BLaER1 treated with 17β-estradiol and CSF1 and Interleukin-3, amounts not matched to agents 10 nM and 100 nM (cell line): ENCODE results near the gene USP12.

Experiments
- H3K27ac ChIP-seq, 11 experiments: shearing (Covaris generic); formaldehyde crosslinking; 2 replicates each; pipeline ENCODE4 v1.8.1; 2022
- H3K27me3 ChIP-seq, 11 experiments: shearing (Covaris generic); formaldehyde crosslinking; 2 replicates each; pipeline ENCODE4 v1.8.1; 2022
- H3K36me3 ChIP-seq, 11 experiments: shearing (Covaris generic); formaldehyde crosslinking; 2 replicates each; pipeline ENCODE4 v1.8.1; 2022
- H3K4me1 ChIP-seq, 10 experiments: shearing (Covaris generic); formaldehyde crosslinking; 2 replicates each; pipeline ENCODE4 v1.8.1; 2022
- H3K4me2 ChIP-seq, 11 experiments: shearing (Covaris generic); formaldehyde crosslinking; 2 replicates each; pipeline ENCODE4 v1.8.1; 2022
- H3K4me3 ChIP-seq, 10 experiments: shearing (Covaris generic); formaldehyde crosslinking; 2 replicates each; pipeline ENCODE4 v1.8.1; 2022
- H3K9ac ChIP-seq, 11 experiments: shearing (Covaris generic); formaldehyde crosslinking; 2 replicates each; pipeline ENCODE4 v1.8.1; 2022
- H3K9me3 ChIP-seq, 11 experiments: shearing (Covaris generic); formaldehyde crosslinking; replicated peaks in 1 of 11; 2 replicates each; pipeline ENCODE4 v1.8.1; 2022
- H4K20me1 ChIP-seq, 11 experiments: shearing (Covaris generic); formaldehyde crosslinking; 2 replicates each; pipeline ENCODE4 v1.8.1; 2022
- Cebpa-rat ChIP-seq, 11 experiments: shearing (Covaris generic); IDR thresholded peaks; 2 replicates each; pipeline ENCODE4 v1.8.1; 2022

Gene USP12

GRCh38 chr13:27113436-27113835 is 58.2 kb downstream of the USP12 start:
- no peak overlapping the region for H3K4me3 ChIP-seq
- H3K9me3 ChIP-seq: peaks cover 0 to 18% (median 12%) of the 10 kb centered on the region in 11 experiments; a peak in 11 of 22 replicates
- H4K20me1 ChIP-seq: peaks cover 0 to 84% (median 17%) of the 10 kb centered on the region in 11 experiments; a peak in 10 of 22 replicates
- no peaks in the 10 kb centered on the region for H3K4me1 ChIP-seq
- H3K9ac ChIP-seq: no peak overlapping the region
- H3K4me2 ChIP-seq: no peak overlapping the region
- H3K36me3 ChIP-seq: peaks cover 21 to 76% (median 48%) of the 10 kb centered on the region in 11 experiments
- H3K27ac ChIP-seq: no peak overlapping the region
- TF ChIP-seq Cebpa-rat (IDR thresholded peaks at IDR 0.05): no peak
- H3K27me3 ChIP-seq: no peaks in the 10 kb centered on the region

DNA sequence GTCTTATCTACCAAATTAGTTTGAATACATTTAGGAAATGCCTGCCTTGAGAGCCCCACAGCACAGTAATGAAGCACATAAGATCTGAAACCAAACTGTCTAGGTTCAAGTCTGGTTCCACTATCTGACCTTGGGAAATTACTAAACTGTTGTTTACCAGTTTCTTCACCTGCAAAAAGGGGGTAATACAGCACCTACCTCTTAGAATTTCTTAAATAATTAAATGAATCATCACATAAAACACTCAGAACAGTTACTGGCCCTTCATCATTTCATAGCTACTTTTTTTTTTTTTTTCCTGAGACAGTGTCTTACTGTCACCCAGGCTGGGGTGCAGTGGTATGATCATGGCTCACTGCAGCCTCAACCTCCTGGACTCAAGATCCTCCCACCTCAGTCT is 59.6 kb downstream of the USP12 start:
- Histone ChIP-seq H3K9me3 (peaks cover 0 to 13% (median 6%) of the 10 kb centered on the region in 11 experiments; a peak in 9 of 22 replicates), H3K4me1 (no peaks in the 10 kb centered on the region), H3K9ac (no peak overlapping the region), H3K27me3 (no peaks in the 10 kb centered on the region), H3K27ac (no peak overlapping the region), H3K4me3 (no peak overlapping the region), H3K4me2 (no peak overlapping the region), H3K36me3 (peaks cover 21 to 70% (median 46%) of the 10 kb centered on the region in 11 experiments), H4K20me1 (peaks cover 0 to 75% (median 8%) of the 10 kb centered on the region in 11 experiments; a peak in 8 of 22 replicates)
- TF ChIP-seq Cebpa-rat (IDR thresholded peaks at IDR 0.05): no peak

GRCh38 chr13:27110056-27110746 is 61.4 kb downstream of the USP12 start:
- Histone ChIP-seq H3K4me1 (no peaks in the 10 kb centered on the region), H3K27me3 (no peaks in the 10 kb centered on the region), H3K9ac (no peak overlapping the region), H3K4me3 (no peak overlapping the region), H4K20me1 (peaks cover 0 to 73% (median 8%) of the 10 kb centered on the region in 11 experiments; a peak in 8 of 22 replicates), H3K27ac (no peak overlapping the region), H3K36me3 (peaks cover 17 to 61% (median 39%) of the 10 kb centered on the region in 11 experiments), H3K9me3 (peaks cover 0 to 8% (median 0%) of the 10 kb centered on the region in 11 experiments; a peak in 4 of 22 replicates), H3K4me2 (no peak overlapping the region)
- TF ChIP-seq Cebpa-rat (IDR thresholded peaks at IDR 0.05): no peak

DNA sequence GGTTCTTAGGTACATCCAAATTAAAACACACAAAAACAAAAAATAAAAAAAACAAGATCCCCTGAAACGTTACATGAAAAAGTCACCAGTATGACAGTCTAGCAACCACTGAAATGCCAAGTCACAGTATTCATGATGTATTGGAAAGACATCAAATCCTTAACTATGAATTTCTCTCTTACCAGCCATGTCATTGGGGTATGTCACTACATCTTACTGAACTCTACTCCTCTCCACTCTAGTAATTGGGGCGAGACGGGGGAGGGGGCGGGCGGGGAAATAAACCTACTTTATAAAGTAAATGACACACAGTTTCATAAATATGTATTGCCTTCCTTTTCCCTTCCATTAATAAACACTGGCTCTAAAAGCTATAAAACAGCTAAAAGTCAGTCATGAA is 65.5 kb downstream of the USP12 start:
- Histone ChIP-seq H3K9me3 (peaks cover 0 to 8% (median 0%) of the 10 kb centered on the region in 11 experiments; a peak in 4 of 22 replicates), H3K9ac (no peak overlapping the region), H3K4me2 (no peak overlapping the region), H3K4me1 (no peaks in the 10 kb centered on the region), H3K27me3 (no peaks in the 10 kb centered on the region), H3K36me3 (peaks cover 29 to 65% (median 47%) of the 10 kb centered on the region in 11 experiments), H3K4me3 (no peak overlapping the region), H4K20me1 (peaks cover 0 to 50% (median 0%) of the 10 kb centered on the region in 11 experiments; a peak in 5 of 22 replicates), H3K27ac (no peak overlapping the region)
- TF ChIP-seq Cebpa-rat (IDR thresholded peaks at IDR 0.05): no peak

GRCh38 chr13:27104606-27105005 is 67.0 kb downstream of the USP12 start:
- no peak overlapping the region for H3K4me3 ChIP-seq
- no peak overlapping the region for H3K4me2 ChIP-seq
- peaks cover 0 to 52% (median 0%) of the 10 kb centered on the region in 11 experiments; a peak in 7 of 22 replicates for H4K20me1 ChIP-seq
- H3K27me3 ChIP-seq: no peaks in the 10 kb centered on the region
- no peak overlapping the region for H3K27ac ChIP-seq
- H3K4me1 ChIP-seq: no peaks in the 10 kb centered on the region
- peaks cover 0 to 8% (median 0%) of the 10 kb centered on the region in 11 experiments; a peak in 4 of 22 replicates for H3K9me3 ChIP-seq
- H3K36me3 ChIP-seq: peaks cover 32 to 71% (median 57%) of the 10 kb centered on the region in 11 experiments
- no peak overlapping the region for H3K9ac ChIP-seq
- TF ChIP-seq Cebpa-rat (IDR thresholded peaks at IDR 0.05): peak in 2 of 11 experiments; percentile 88 to 89; a peak in 6 of 22 replicates

GRCh38 chr13:27101847-27102246 is 69.8 kb downstream of the USP12 start:
- no peak overlapping the region for H3K27ac ChIP-seq
- peaks cover 32 to 84% (median 61%) of the 10 kb centered on the region in 11 experiments for H3K36me3 ChIP-seq
- peaks cover 0 to 7% (median 0%) of the 10 kb centered on the region in 10 experiments; a peak in 2 of 20 replicates for H3K4me1 ChIP-seq
- H3K9me3 ChIP-seq: no peaks in the 10 kb centered on the region
- no peaks in the 10 kb centered on the region for H3K27me3 ChIP-seq
- no peak overlapping the region for H3K9ac ChIP-seq
- no peak overlapping the region for H3K4me2 ChIP-seq
- H4K20me1 ChIP-seq: peaks cover 0 to 59% (median 0%) of the 10 kb centered on the region in 11 experiments; a peak in 8 of 22 replicates
- TF ChIP-seq Cebpa-rat (IDR thresholded peaks at IDR 0.05): no peak
- H3K4me3 ChIP-seq: no peak overlapping the region

- H3K9me3 ChIP-seq: no peaks in the 10 kb centered on the region
- peaks cover 32 to 87% (median 62%) of the 10 kb centered on the region in 11 experiments for H3K36me3 ChIP-seq
- H4K20me1 ChIP-seq: peaks cover 0 to 57% (median 0%) of the 10 kb centered on the region in 11 experiments; a peak in 8 of 22 replicates
- no peak overlapping the region for H3K27ac ChIP-seq
- TF ChIP-seq Cebpa-rat (IDR thresholded peaks at IDR 0.05): no peak
- no peaks in the 10 kb centered on the region for H3K27me3 ChIP-seq
- no peak overlapping the region for H3K9ac ChIP-seq
- no peak overlapping the region for H3K4me2 ChIP-seq
- no peak overlapping the region for H3K4me3 ChIP-seq
- H3K4me1 ChIP-seq: peaks cover 0 to 7% (median 0%) of the 10 kb centered on the region in 10 experiments; a peak in 2 of 20 replicates
Measured at GRCh38 chr13:27101289-27101688, 70.3 kb downstream of the USP12 start.

DNA sequence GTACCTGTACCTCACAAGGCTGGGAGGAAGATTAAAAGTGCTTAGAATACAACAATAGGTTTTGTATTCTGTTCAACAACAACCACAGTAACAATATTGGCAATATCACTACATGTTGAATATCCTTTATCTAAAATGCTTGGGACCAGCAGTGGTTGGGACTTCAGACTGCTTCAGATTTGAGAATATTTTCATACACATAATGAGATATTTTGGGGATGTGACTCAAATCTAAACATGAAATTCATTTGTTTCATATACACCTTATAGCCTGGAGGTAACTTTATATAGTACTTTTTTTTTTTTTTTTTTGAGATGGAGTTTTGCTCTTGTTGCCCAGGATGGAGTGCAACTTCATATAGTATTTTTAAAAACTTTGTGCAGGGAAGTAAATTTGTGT is 73.9 kb downstream of the USP12 start:
- Histone ChIP-seq H3K4me2 (no peak overlapping the region), H3K36me3 (peaks cover 45 to 92% (median 65%) of the 10 kb centered on the region in 11 experiments), H4K20me1 (peaks cover 0 to 57% (median 0%) of the 10 kb centered on the region in 11 experiments; a peak in 7 of 22 replicates), H3K27me3 (no peaks in the 10 kb centered on the region), H3K27ac (no peak overlapping the region), H3K4me3 (no peak overlapping the region), H3K9me3 (no peaks in the 10 kb centered on the region), H3K4me1 (peaks cover 0 to 7% (median 0%) of the 10 kb centered on the region in 10 experiments; a peak in 2 of 20 replicates), H3K9ac (no peak overlapping the region)
- no peak for TF ChIP-seq Cebpa-rat (IDR thresholded peaks at IDR 0.05)

DNA sequence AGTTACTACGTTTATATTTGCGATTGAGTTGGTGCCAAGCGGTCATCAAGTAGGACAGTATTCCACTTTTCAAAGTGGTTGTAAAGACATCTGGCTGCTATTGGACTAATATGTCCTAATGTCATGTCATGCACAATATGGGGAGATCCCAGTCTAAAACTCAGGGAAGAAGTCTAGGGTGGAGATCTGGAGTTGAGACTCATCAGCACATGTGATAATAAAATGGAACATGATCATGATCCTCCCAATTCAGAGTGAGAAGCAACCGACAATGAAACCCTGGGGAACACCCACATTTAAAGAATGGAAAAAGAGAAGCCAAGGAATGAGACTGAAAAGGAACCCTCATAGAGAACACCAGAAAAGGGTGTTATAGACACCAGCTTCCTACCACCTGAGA is 80.2 kb downstream of the USP12 start:
- H3K27ac ChIP-seq: no peak overlapping the region
- H3K36me3 ChIP-seq: peaks cover 63 to 98% (median 79%) of the 10 kb centered on the region in 11 experiments
- no peak overlapping the region for H3K9ac ChIP-seq
- no peaks in the 10 kb centered on the region for H3K9me3 ChIP-seq
- no peak for TF ChIP-seq Cebpa-rat (IDR thresholded peaks at IDR 0.05)
- no peaks in the 10 kb centered on the region for H3K27me3 ChIP-seq
- H3K4me2 ChIP-seq: no peak overlapping the region
- no peaks in the 10 kb centered on the region for H3K4me1 ChIP-seq
- H4K20me1 ChIP-seq: peaks cover 0 to 47% (median 0%) of the 10 kb centered on the region in 11 experiments; a peak in 4 of 22 replicates
- H3K4me3 ChIP-seq: no peak overlapping the region
